Measurements from ENCODE around the gene COL27A1. TPM values are rescaled to one million over a fixed set of nuclear protein-coding genes. Genes with fewer than 3 reads are reported as not detected.

The COL27A1 gene
- total RNA-seq, 2 donors from 2014 or later, result 1.3 to 2.4 TPM

DNA sequence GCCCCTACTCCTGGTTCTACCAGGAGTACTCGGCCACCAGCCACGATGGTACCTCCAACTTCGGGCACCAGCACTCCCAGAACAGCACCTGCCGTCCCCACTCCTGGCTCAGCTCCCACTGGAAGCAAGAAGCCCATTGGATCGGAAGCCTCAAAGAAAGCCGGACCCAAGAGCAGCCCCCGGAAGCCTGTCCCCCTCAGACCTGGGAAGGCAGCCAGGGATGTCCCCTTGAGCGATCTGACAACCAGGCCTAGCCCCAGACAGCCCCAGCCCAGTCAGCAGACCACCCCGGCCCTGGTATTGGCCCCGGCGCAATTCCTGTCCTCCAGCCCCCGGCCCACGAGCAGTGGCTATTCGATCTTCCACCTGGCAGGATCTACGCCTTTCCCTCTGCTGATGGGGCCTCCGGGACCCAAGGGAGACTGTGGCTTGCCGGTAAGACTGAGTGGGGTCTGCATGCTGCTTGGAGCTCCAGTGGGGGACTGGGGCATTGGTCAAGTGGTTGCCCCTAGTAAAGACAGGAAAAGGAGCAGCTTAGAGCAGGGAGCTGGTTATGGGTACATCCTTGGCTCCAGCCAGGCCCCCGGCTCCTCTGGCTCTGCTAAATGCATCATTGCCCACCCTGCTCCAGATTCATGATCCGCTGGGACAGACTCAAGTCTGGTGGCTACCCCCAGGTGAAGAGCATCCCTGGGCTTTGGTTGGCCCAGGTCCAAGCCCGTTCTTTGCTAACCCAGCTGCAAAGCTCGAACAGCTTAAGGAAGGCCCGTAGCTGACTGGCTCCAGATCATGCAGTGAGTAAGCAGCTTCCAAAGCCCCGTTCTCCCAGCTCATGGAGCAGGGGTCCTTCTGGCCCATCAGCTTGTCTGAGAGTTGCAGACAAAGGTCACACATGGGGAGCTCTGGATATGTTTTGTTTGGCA, 14.0 kb downstream of the COL27A1 start:
- H3K27ac Mint-ChIP-seq, result no peak overlapping the region

DNA sequence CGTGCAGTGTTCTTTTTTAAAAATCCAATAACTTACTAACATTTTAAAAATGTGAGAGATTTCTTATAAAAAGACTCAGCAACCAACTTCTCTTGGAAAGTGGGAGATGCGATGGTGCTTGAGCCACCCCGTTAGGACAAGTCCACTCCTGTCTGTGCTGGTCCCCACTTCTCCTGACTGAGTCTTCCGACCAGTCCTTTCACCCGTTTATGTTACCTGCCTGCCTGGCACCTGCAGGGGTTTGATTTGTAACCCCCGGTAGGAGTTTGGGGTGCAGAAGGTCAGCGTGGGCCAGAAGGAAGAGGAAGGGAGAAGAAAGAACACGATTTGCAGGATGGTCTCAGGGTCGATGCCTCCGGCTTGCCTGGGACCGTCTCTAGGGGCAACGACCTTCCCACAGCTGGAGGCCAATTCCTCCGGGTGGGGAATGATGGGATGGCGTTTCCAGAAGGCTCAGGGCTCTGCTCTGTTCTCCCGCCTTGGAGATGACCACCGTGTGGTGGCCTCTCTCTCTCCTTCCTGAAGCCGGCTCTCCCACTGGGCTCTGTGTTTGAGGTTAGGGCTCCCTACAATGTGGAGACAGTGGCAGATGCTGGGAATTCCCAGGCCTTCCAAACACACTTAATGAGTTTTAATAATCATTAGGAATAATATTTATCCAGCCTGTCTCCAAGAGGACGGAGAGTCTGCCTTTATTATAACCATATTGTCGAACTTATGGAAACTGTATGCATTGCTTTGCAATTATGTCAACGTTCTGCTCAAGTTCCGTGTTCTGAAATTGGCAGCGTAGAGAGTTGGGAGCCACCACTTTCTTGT, 14.8 kb downstream of the COL27A1 start:
- Mint-ChIP-seq H3K27ac (no peak overlapping the region), H3K4me1 (ENCODE audit: low read depth) (no peaks in the 10 kb centered on the region), H3K27me3 (ENCODE audit: low read depth) (no peaks in the 10 kb centered on the region), H3K4me3 (no peak overlapping the region), H3K36me3 (ENCODE audit: insufficient read depth in 2 of 2) (no peaks in the 10 kb centered on the region), H3K9me3 (no peaks in the 10 kb centered on the region)
- DNase-seq (no peak), ATAC-seq (replicated peaks in 1 of 2) (no peak)

More for the DNA sequence above, 14.0 kb downstream of the COL27A1 start:
- Mint-ChIP-seq H3K9me3 (no peaks in the 10 kb centered on the region), H3K27me3 (ENCODE audit: low read depth) (no peaks in the 10 kb centered on the region), H3K4me3 (no peak overlapping the region), H3K4me1 (ENCODE audit: low read depth) (no peaks in the 10 kb centered on the region), H3K36me3 (ENCODE audit: insufficient read depth in 2 of 2) (no peaks in the 10 kb centered on the region)
- DNase-seq (no peak), ATAC-seq (replicated peaks in 1 of 2) (no peak)

DNA sequence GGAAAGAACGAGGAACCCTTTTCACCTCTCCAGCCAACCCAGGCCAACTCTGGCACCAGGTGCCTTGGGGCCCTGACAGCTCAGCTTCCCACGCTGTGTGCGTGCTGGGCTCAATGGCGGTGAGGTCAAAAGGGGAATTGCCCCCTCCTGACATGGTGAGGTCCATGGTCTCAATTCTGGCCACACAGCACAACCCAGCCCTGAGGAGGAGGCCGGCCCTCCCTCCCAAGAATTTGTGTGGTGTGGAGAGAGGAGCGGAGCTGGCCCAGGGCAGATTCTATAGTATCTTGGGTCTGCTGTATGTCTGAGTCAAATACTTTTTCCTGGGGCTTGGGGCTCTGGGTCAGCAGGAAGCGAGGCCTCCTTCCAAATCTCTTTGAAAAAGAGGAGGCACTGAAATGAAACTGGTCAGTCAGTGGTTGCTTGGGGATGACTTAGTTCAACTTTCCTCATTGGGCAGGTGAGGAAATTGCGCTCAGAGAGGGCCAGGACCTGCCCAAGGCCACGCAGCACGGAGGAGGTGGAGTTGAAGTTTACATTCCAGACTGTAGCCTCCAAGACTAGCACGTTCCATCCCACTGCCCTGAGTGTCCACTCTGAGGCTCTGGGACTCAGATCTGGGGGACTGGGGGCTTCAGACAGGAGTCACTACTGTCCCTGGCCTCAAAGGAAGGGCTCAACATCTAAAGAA, 15.6 kb downstream of the COL27A1 start:
- H3K36me3 Mint-ChIP-seq (ENCODE audit: insufficient read depth in 2 of 2), result no peaks in the 10 kb centered on the region
- ATAC-seq (replicated peaks in 1 of 2) (no peak), DNase-seq (no peak)
- H3K4me3 Mint-ChIP-seq, result no peak overlapping the region
- H3K27ac Mint-ChIP-seq, result no peak overlapping the region
- H3K27me3 Mint-ChIP-seq (ENCODE audit: low read depth), result no peaks in the 10 kb centered on the region
- H3K4me1 Mint-ChIP-seq (ENCODE audit: low read depth), result no peaks in the 10 kb centered on the region
- no peaks in the 10 kb centered on the region for H3K9me3 Mint-ChIP-seq

DNA sequence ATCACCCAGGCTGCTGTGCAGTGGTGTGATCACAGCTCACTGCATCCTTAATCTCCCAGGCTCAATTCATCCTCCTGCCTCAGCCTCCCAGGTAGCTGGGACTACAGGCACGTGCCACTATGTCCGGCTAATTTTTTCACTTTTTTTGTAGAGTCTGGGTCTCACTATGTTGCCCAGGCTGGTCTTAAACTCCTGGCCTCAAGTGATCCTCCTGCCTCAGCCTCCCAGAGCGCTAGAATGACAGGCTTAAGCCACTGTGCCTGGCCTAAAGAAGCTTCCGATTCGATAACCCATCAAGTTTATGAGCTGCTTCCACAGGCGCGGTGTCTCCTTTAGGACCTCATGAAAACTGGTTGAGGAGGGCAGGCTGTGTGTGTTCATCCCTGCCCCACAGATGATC, 16.2 kb downstream of the COL27A1 start:
- H3K4me3 Mint-ChIP-seq, result no peak overlapping the region
- H3K36me3 Mint-ChIP-seq (ENCODE audit: insufficient read depth in 2 of 2), result no peaks in the 10 kb centered on the region
- no peaks in the 10 kb centered on the region for H3K27me3 Mint-ChIP-seq (ENCODE audit: low read depth)
- no peak overlapping the region for H3K27ac Mint-ChIP-seq
- ATAC-seq (replicated peaks in 1 of 2) (no peak), DNase-seq (no peak)
- no peaks in the 10 kb centered on the region for H3K4me1 Mint-ChIP-seq (ENCODE audit: low read depth)
- H3K9me3 Mint-ChIP-seq, result no peaks in the 10 kb centered on the region

DNA sequence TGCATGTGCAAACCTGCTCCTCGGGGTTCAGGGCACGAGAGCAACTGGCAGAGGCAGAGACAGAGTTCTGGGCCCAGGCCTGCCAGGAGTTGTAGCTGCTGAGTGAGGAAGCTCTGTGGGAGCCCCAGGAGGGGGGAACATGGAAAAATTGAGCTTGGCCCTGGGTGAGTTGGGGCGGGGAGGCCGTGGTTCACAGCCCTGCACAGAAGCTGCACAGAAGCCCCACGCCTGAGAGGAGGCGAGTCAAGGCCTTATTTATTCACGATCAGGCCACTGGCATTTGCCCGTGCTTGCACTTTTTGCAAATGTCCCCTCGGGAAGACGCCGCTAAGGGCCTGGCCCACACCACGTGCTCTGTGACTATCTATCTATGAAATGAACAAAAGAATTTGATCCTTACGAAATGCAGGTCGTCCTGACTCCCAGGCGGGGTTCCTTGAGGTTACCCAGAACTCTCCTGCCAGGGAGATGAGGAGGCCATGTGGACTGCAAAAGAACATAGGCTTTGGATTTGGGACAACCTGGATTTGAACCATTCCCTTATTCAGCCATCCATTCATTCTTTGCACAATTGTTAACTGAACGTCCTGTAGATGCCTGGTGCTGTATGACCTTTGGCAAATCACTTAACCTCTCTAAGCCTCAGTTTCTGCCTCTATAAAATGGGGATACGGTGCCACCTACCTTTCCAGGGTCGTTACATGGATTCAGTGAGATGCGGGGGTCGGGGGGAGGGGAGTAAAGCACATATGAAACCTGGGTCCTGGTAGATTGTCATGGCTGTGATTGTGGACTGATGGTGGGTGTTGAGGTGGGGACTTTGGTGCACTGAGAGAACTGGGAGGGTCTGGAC, 17.9 kb downstream of the COL27A1 start:
- no peak overlapping the region for H3K4me3 Mint-ChIP-seq
- no peak for DNase-seq
- no peaks in the 10 kb centered on the region for H3K36me3 Mint-ChIP-seq (ENCODE audit: insufficient read depth in 2 of 2)
- no peak for ATAC-seq (replicated peaks in 1 of 2)
- H3K27me3 Mint-ChIP-seq (ENCODE audit: low read depth), result no peaks in the 10 kb centered on the region
- no peaks in the 10 kb centered on the region for H3K4me1 Mint-ChIP-seq (ENCODE audit: low read depth)
- no peaks in the 10 kb centered on the region for H3K9me3 Mint-ChIP-seq
- H3K27ac Mint-ChIP-seq, result no peak overlapping the region

DNA sequence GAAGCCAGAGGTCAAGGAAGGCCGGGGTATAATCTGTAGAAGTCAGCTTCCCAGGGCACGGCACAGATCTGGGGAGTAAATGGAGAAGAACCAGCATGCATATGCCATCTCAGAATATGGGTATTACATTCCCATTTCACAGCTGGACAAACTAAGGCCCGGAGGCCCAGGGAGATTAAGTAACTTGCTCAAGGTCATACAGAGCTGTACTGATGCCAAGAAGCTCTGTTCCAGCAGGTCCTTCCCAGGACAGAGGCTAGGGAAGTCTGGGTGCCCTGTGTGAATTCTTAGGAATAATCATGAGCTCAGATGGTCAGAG, 19.2 kb downstream of the COL27A1 start:
- Mint-ChIP-seq H3K9me3 (no peaks in the 10 kb centered on the region), H3K36me3 (ENCODE audit: insufficient read depth in 2 of 2) (no peaks in the 10 kb centered on the region), H3K4me3 (no peak overlapping the region), H3K4me1 (ENCODE audit: low read depth) (no peaks in the 10 kb centered on the region), H3K27ac (no peak overlapping the region), H3K27me3 (ENCODE audit: low read depth) (no peaks in the 10 kb centered on the region)
- ATAC-seq (replicated peaks in 1 of 2) (no peak), DNase-seq (no peak)

DNA sequence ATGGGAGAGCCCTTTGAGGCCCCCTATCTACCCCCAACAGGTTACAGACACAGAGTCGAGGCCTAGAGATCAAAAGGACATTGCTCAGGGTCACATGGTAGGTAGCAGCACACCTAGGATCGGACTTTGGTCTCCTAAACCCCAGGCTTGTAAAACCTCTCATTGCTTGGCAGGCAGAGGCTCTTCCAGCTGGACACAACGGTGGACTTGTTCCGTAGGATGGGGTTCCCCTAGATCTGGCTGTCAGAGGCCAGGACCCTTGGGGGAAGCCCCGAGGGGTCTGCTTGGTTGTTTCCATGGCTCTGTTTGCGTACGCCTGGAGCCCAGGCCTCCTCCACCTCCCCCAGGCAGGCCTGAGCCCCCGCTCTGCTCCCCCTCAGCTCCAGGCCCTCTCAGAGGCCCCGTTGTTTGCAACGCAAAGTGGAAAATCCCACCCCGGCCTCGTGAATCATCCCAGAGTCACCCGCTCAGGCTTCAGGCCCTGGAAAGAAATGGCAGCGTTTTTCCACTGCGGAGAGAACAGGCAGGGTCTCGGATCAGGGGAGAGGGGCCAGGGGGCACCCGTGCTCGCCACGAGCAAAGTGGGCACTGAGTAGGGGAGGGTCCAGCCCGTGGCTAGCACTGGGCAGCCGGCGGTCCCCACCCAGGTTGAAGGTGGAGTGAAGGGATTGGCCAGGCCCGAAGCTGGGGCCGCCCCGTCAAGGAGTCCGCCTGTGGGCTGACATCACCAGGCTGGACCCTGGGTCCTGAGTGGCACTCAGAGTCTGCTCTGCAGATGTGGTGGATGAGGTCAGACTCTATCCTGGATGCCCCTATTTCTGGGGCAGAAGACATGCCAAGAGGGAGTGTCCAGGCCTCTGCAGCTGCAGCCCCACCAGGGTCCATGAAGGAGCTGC, 19.8 kb downstream of the COL27A1 start:
- Mint-ChIP-seq H3K36me3 (ENCODE audit: insufficient read depth in 2 of 2) (no peaks in the 10 kb centered on the region), H3K27ac (no peak overlapping the region), H3K27me3 (ENCODE audit: low read depth) (no peaks in the 10 kb centered on the region), H3K4me1 (ENCODE audit: low read depth) (no peaks in the 10 kb centered on the region), H3K4me3 (no peak overlapping the region), H3K9me3 (no peaks in the 10 kb centered on the region)
- DNase-seq, result no peak
- no peak for ATAC-seq (replicated peaks in 1 of 2)

DNA sequence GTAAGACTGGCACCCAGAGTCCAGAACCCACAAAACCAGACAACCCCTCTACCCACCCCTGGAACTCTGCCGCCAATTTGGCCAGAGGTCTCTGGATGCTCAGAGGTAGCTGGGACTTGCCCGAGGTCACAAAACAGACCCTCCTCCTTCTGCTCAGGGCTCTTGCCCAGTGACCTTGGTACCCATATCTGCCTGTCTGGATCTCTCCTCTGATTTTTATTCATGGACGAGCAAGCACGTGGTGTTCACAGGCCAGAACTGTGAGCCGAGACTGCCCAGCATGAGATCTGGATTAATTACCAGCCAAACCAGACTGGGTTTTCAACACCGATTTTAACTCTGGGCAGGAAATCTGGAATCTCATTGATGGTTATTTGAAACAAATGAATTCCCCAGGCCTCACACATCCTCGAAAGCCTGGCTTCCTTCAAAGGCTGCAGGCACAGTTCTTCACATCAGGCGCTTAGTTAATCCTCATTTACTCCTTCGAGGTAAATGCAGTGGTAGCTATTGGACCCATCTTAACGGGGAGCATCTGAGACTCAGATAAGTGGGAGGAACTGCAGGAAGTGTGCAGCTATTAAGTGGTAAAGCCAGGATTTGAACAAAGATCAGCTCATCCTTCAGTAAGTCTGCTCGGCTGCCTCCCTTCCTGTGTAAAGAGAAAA, 21.4 kb downstream of the COL27A1 start:
- ATAC-seq (replicated peaks in 1 of 2), result no peak
- no peaks in the 10 kb centered on the region for H3K27me3 Mint-ChIP-seq (ENCODE audit: low read depth)
- H3K9me3 Mint-ChIP-seq, result no peaks in the 10 kb centered on the region
- H3K4me1 Mint-ChIP-seq (ENCODE audit: low read depth), result no peaks in the 10 kb centered on the region
- DNase-seq, result no peak
- H3K4me3 Mint-ChIP-seq, result no peak overlapping the region
- H3K27ac Mint-ChIP-seq, result no peak overlapping the region
- no peaks in the 10 kb centered on the region for H3K36me3 Mint-ChIP-seq (ENCODE audit: insufficient read depth in 2 of 2)

DNA sequence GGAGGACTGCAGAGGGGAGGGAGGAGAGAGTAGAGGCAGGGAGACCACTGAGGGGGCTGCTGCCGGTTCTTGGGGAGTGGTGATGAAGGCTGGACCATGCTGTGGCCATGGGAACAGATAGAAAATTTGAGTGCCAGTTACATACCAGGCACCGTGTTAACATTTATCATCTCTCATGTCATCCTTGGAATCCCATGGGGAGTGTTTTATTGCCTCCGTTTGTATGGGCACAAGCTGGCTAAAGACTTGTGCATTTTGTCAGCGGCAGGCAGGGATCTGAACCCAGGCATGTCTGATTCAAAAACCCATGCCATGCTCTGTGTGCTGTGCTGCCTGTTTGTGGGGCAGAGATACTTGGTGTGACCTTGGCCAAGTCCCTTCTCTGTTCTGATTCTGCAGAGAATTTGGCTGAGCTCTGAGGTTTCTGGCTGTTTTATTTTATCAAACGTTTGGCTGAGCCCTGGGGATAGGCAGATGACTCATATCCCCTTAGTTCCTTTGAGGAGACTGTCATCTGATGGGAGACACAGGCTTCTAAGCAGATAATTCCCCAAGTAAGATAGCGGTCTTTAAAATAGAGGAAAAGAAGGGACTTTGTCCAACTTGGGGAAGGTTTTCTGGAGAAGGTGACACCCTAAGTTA, 22.2 kb downstream of the COL27A1 start:
- Mint-ChIP-seq H3K4me1 (ENCODE audit: low read depth) (no peaks in the 10 kb centered on the region), H3K9me3 (no peaks in the 10 kb centered on the region), H3K27ac (no peak overlapping the region), H3K27me3 (ENCODE audit: low read depth) (no peaks in the 10 kb centered on the region), H3K36me3 (ENCODE audit: insufficient read depth in 2 of 2) (no peaks in the 10 kb centered on the region), H3K4me3 (no peak overlapping the region)
- ATAC-seq (replicated peaks in 1 of 2) (no peak), DNase-seq (no peak)

DNA sequence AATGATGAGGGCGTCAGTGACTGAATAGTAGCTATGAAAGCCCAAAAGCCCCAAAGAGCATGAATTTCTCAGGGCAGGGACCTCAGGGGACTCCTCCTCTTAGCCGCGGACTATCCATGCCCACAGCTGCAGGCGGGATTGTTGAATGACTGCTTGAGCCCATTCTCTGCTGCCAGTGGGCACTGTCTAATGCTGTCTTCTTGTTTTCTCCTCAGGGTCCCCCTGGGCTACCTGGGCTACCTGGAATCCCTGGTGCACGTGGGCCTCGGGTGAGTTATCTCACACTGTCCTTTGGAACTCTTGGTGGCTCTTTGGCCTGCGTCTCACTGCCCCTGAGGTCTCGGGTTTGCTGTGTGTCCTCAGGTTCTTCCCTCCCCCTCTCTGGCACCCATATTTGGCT, 22.7 kb downstream of the COL27A1 start:
- no peaks in the 10 kb centered on the region for H3K4me1 Mint-ChIP-seq (ENCODE audit: low read depth)
- ATAC-seq (replicated peaks in 1 of 2) (no peak), DNase-seq (no peak)
- H3K27me3 Mint-ChIP-seq (ENCODE audit: low read depth), result no peaks in the 10 kb centered on the region
- H3K27ac Mint-ChIP-seq, result no peak overlapping the region
- no peaks in the 10 kb centered on the region for H3K36me3 Mint-ChIP-seq (ENCODE audit: insufficient read depth in 2 of 2)
- H3K4me3 Mint-ChIP-seq, result no peak overlapping the region
- no peaks in the 10 kb centered on the region for H3K9me3 Mint-ChIP-seq

DNA sequence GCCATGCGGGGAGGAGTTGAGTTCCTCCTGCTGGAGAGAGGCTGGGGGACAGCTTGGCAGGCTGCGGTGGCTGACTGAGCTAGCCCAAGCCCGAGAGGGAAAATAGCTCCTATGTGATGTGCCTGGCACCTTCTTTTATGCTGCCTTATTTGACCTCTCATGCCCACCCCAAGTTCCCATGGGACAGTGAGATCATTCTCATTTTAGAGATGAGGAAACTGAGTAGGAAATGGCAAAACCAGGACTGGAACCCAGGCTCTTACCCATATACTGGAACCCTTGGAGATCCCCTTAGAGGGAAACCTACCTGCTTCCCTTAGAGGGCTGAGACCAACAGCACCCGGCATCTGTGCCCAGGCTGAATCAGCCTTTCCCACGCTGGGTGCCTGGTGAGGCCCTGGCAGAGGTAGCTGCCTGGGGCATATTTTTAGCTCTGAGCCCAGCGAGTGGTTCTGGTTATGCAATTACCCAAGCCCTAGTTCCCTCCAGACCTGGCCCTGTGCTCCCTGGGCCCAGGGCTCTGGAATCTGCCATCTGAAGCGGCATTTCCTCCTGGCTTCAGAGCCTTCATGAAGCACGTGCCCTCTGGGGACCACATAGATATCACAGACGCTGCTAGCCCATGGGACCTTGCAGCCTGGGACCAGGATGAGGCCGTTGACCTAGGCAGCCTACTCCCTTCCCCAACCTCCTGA, 23.6 kb downstream of the COL27A1 start:
- no peaks in the 10 kb centered on the region for H3K9me3 Mint-ChIP-seq
- no peaks in the 10 kb centered on the region for H3K4me1 Mint-ChIP-seq (ENCODE audit: low read depth)
- no peak overlapping the region for H3K27ac Mint-ChIP-seq
- no peak overlapping the region for H3K4me3 Mint-ChIP-seq
- ATAC-seq (replicated peaks in 1 of 2) (no peak), DNase-seq (no peak)
- H3K27me3 Mint-ChIP-seq (ENCODE audit: low read depth), result no peaks in the 10 kb centered on the region
- H3K36me3 Mint-ChIP-seq (ENCODE audit: insufficient read depth in 2 of 2), result no peaks in the 10 kb centered on the region

Data from activated T-cell treated with anti-CD3 and anti-CD28 coated beads, Interleukin-2, amount 50 U/mL, for 72 hours (primary cell).